Activated CD4-positive, CD25-positive, alpha-beta regulatory T cell (primary cell): Measurements from ENCODE around the gene PAX7.

Experiments
- DNase-seq, 4 experiments: peaks; one replicate each; lab custom pipeline; 2025; lab: John Stamatoyannopoulos, UW

The PAX7 gene

DNA sequence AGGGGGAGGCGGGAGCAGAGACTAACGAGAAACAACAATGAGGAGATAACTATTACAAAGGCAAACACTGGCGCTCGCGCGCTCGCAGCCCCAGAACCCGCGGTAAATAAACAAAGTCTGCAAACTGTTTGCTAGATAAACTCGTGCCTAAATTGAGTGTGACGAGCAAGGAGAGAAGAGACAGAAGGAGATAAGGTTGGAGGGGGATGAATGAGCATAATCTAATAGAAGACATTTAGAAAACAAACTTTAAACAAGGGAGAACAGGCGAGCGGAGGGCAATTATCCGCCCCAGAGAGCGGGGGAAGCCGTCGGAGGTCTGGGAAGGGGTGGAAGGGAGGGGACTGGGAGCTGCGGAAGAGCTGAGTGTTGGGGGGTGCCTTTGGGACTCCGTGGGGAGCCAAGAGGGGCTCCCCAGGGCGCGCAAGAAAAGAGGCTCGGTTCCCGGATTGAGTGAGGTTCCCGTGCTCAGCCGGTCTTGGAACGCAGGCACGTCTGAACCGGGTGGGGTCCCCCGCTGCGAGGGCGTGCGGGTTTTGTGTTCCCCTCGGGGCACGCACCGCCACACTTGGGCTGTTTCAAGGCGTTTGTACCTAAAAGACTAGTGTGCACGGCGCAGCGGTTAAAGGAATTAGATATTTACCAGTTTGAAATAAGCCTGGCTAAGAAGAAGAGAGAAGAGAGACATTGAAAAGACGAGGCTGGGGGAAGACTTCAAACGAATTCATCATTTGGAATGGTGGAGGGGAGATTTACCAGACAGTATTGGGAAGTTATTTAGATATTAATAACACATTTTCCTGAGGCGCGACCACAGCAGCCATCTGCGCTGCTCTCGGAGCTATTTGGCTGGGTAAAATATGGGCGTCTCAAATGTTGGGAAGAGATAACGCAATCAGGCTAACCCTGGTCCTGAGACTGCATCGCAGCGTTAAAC is 10.6 kb downstream of the PAX7 start:
- no peak for DNase-seq

DNA sequence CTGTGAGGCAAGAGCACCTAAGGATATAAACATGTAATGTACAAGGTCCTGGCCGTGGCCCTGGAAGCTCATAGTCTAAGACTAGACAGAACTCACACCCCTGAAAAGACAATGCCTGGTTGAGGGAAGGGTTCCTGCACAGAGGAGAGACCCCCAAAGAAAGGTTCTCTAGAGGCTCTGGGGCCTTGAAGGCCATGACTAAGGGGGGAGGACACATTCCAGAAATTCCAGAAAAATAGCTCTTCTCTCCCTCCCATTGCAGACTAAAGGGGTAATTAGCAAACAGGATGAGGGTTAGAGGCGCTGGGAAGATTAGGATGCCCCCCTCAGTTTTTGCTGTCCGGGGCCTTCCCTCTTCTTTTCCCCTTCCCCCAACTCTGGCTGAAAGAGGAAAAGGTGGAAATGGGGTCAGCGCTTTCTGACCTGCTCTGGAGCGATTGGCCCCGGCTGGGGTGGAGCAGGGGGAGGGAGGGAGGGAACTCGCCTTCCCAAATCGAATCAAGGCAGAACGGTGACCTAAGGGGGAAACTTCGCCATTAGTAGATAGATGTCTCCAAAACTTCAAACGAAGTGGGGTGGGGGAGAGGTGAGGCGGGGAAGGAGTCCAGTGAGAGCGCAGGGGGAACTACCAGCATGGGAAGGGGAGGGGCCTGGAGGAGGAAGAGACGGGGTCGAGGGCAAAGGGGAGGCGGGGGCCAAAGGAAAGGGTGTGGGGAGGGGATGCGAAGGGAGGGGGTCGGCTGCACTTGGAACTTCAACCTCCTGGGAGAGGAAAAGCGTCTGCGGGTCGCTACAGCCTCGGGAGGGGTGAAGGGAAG is 11.8 kb downstream of the PAX7 start:
- no peak for DNase-seq

DNA sequence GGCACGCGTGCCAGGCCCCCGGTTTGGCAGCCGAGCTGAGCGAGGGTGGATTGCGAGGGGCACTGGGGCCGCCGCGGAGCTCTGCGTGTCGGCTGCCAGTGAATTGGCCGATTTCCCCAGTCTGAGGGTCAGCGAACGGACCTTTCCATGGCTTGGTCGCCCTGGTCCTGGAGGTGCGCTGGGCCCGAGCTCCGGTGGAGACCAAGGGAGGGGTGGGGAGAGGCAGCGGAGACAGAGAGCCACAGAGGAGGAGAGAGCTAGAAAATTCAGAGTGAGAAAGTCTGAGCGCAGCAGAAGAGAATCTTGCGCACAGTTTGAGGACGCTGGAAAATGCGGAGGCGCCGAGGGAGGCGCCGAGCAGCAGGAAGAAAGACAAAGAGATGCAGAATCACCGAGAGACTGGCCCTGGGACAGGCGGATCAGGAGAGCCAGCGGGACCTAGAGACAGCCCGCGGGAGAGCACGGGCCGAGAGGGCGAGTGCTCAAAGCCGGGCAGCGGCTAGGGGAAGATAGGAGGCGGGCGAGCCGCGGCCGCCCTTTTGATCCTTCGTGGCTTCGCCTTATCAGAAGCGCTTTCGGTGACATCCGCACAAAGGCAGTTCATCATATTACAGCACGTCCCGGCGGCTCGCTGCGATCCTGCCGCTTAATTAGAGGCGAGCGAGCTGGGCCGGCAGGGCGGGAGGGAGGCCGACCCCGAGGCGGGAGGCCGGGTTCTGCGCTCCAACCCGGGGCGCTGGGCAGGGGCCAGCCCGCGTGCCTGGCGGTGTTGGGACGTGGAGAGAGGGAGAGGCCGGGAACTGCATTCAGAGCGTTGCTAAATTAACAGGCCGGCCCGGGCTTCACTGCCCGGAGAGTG is 12.7 kb downstream of the PAX7 start:
- DNase-seq, result no peak

DNA sequence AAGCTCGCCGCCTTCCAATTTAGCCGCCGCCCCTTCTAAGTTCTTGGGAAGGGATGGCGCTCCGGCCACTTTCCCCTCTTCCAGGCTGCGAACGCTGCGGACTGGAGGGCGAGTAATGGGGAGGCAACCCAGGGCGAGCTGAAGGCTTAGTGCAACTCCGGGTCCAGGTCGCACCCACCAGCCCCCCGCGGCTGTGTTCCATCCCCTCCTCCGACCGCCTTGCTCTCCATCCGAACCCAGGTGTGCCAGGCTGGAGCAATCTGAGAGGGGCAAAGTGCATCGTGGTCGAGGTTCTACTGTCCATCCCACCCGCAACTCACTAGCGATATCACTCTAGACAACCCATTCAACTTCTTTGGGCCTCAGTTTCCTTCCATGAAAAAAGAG is 13.4 kb downstream of the PAX7 start:
- no peak for DNase-seq

DNA sequence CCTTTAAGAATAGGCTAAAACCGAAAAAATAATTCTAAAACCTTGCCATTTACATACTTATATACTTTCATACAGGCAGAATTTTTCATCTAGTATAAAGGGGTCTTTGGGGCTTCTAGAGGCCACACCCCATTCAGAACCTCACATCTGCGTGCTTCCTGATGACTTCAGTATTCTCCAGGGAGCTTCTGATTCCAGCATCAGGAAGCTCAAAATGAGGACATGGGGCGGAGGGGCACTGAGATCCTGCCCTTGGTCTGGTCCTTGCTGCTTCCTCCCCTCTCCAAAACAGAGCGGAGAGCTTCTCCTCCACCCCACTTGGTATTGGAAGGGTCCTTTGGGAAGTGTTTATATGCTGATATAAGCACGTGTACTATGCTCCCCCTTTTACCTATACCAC is 13.8 kb downstream of the PAX7 start:
- DNase-seq, result no peak

DNA sequence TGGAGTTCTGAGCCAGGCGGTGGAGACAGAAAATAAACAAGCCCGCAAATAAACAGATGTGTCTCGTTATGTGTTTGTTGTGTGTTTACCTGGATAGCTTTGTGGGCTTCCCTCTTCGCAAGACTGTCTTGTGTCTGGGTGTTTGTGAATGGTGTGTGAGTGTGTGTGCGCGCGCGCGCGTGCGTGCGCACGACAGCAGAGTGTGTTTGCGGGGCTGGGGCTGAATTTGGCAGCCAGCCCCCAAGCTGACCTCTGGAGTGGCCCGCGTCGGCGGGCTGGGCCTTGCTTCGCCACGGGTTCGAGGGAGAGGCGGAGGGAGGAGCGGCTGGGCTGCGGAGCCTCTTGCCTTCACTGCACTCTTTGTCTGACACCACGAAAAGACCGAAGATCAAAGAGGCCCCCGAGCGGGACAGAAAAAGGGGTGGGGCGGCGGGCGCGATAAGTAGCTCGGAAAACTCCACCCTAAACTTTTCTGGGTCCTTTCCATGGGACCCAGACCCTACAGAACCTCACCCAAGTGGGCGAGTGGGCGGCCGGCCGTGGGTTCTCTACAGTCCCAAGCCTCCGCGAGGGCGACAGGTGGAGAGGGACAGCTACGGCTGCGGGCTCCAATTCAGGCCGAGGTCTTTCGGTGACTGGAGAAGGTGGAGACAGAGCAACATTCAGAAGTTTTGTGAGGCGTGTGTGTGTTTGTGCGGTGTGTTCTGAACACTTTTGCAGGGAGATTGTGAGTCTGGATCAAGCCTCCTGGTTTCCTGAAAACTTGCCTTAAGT is 14.5 kb downstream of the PAX7 start:
- DNase-seq, result no peak

DNA sequence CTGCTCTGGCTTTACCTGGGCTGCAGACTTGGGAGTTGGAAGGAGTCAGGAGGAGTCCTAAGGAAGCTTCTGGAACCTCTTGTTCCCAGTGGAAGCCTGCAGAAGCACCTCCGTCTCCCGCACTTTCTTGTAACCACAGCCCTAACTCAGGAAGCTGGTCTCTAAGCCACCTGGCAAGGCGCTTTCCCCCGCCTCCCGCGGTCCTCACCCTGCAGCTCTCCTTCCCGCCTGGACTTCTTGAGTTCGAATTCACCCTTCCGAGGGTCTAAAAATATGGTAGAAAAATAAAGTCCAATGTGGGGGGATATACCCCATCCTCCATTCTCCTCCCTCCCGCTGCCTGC is 15.1 kb downstream of the PAX7 start:
- DNase-seq, result no peak

DNA sequence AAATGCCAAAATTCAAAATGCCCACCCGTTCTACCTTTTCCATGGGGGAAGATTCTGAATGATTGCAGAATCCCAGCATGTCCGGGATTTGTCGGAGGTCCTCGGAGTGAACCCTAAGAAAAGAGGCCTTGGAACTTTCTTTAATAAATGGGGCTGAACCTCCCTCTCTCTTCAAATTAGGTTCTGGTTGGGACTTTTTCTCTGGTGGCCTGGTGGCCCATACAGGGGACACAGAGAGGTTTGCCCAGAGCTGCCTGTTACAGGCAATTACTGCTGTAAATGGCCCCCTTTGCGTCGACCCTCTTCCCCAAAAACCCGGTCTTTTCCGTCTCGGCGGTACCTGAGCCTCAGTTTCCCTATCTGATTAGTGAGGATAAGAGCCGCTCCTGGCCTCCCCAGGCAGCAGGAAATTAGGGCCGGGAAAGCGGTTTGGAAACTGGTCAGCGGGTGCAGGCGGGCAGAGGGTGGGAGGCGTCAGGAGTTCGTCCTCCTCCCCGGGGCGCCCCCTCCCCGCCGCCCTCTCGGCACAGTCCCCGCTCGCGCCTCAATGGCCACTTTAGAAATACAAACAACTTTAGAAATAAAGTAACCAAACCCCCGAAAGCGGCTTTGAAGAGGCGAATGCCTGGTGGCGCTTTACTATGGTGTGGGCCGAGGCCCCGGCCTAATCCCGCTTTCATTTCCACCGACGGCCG is 15.6 kb downstream of the PAX7 start:
- no peak for DNase-seq

DNA sequence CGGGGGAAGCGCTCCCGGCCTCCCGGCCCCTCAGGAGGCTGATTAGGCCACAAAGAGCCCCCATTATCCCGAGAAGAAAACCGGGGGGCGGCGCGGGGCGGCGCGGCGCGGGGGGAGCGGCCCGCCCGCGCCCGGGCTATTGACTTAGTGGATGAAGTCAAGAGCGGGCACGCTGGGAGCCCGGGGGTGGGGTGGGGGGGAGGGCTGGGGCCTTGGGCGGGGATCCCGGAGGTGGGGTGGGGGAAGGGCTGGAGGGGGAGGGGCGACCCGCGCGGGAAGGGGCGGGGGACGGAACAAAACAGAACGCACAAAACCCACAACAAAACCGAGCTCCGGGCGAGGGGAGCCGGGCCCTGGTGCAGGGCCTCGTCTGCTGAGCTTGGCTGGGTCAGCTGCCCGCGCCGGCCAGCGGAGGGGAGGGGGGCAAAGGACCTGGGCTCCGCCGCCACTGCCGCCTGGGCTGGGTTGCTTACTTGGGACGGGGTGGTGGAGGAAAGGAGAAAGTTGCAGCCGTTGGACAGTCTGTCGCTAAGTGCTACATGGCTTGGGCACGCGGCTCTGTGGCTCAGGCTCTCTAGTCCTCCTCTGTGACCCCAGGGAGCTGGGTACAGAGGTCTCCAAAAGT is 16.3 kb downstream of the PAX7 start:
- DNase-seq, result no peak

DNA sequence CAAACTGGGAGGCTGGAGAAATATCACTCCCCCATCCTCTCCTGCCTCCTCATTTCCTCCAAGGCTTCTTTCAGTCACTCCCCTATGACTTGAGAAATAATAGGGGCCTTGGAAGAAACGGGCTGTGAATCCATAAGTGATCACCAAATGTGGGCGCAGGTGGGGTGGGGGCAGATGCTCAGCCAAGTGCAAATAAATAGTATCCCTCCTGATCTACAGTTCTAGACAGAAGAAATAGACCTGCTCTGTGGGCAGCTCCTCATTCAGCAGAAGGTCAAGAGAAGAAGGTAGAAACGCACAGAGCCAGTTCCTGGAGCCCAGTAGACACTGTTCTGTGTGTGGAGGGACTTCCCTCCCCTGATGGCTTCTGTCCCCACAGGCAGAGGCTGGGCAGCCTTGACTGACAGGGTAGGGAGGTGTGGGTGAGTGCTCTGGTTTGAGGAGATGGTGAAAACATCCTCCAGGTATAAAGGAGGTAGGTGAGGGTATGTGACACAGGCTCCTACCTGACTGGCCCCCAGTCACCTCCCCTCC is 17.1 kb downstream of the PAX7 start:
- no peak for DNase-seq

DNA sequence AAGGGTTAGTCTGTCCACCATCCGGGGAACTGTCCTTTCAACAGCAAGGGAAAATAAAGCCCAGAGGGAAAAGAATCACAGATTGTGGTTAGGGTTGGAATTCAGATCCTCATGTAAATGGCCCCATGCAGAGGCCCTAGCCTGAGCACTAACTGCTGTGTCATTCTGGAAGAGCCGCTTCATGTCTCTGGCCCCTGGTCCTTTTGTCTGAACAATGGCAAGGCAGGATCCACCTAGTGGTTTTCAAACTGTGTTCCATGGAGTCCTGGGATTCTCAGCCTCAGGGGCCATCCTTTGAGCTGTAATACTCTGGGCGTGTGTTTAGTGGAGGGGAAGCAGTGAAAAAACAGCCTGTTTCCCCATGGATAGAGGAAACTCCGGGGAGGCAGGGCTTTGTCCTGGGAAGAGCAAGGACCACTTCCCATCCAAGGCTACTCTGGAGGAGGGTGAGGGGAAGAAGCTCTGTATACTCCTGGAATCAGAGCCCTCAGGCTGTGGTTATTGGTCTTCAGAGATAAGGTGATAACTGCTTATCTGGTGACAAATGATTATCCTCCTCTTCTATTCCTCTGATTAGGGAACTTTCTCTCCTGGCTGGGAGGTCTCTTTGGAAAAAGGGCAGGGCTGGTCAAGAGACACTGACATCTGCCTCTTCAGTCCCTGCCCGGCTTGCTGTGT is 19.2 kb downstream of the PAX7 start:
- DNase-seq, result no peak

DNA sequence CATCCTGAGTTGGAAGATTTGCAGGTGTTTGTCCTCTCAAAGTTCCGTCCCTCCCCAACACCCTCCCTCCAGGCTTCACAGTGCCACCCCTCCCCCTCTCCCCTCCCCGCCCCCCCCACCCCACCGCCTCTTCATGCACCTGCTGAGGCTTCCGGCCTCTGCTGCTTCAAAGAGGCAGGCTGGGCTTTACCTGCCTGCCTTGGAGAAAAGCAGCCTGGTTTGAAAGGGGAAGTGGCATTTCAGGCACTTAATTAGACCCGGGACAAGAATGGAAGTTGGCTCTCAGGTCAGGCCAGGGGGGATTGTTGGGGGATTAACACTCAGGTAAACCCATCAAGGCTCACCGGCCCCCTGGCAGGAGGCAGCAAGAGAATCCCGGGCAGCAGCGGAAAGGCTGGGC is 21.1 kb downstream of the PAX7 start:
- DNase-seq, result no peak

DNA sequence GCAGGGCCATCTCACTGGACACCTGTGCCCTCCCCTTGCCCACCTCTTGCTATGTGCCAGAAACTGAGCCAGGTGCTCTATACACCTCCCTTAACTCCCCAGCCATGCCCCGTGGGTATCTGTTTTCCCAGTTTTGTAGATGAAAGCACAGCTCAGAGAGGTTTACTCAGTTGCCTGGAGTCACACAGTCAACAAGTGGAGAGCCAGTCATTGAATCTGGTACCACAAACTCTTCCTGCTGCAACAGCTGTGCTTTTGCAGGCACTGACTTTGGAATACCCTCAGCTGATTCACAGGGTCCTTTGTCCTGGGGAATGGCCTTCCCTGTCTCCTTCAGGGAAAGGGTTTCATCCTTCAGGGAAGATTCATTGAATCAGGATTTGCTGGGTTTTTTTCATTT is 22.1 kb downstream of the PAX7 start:
- no peak for DNase-seq

DNA sequence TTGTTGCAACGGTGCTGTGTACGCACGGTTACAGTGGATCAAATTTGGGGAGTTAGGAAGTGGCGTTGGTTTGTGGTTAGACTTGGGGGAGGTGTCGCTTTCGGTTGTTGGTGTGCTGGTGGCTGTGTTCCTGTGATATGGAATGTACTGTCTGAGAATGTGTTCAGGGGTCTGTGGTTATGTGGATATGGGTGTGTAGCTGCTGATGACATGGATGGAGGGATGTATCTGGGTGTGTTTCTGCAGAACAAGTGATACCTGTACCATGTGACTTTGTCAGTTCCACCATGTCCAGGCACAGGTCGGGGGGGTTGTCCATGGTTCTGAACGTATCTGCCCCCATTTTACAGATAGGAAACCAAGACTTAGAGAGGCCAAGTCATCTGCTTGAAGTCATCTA is 22.7 kb downstream of the PAX7 start:
- DNase-seq, result no peak

DNA sequence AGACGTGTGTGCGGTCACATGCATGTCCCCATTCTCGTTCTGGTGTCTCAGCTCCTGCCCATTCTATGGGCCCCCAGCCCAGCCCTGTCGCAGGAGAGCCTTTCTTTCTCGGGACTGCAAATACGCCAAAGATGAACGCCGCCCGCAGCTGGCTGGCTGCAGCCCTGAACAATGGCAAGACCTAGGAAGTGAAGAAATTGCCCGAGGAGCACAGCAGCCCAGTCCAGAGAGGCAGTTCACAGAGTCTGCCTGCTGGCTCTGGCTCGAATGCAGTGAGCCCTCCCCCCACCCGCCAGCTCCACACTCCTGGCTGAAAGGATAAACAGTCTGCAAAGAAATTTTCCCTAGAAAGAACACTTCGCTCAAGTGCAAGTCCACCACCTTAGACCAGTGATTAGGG is 23.3 kb downstream of the PAX7 start:
- DNase-seq, result no peak

DNA sequence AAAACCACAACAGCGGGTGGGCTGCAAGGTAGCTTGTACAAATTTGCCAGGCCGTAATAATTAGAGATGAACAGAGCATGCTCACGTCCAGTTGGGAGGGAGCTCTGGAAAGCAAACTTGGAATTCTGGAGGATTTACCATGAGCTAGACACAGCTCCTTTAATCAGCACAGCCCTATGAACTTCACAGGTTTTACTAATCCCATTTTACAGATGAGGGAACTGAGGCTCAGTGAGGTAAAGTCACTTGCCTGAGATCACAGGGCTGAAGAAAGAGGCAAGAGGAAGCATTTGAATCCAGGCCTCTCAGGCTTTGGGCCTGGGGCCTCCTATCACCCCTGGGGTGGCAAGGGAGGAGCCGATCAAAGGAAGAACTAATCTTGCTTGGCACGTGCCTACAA is 24.0 kb downstream of the PAX7 start:
- DNase-seq, result no peak

DNA sequence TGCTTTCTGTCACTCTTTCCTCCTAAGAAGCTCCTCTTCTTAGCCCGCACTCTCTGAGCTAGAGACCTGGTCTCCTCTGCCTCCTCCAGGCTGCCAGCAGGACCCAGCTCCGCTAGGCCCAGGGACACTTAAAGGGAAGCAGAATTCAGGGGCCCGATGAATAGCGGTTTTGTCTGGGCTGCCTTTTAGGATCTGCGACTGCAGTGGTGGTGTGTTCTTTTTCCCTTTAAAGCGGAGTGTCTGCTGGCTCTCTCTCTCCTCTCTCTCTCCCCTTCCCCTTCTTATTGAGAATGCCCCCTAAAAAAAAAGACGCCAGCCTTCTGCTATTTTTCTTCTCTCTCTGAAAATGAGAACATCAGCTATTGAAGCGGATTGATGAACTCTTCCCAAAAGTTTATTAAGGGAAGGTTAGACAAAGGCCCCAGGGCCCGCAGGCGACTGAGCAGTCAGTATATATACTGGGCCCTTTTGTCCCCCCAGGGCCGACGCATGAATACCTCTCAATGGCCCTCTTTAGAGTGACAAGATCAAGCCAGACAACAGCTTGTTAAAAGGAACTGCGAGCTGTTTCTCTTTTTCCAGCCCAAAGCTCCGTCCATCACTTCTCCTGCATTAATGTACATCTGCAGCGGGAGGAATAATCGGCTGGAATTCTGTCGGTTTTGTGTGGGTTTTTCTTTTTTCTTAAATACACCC is 27.0 kb downstream of the PAX7 start:
- no peak for DNase-seq

DNA sequence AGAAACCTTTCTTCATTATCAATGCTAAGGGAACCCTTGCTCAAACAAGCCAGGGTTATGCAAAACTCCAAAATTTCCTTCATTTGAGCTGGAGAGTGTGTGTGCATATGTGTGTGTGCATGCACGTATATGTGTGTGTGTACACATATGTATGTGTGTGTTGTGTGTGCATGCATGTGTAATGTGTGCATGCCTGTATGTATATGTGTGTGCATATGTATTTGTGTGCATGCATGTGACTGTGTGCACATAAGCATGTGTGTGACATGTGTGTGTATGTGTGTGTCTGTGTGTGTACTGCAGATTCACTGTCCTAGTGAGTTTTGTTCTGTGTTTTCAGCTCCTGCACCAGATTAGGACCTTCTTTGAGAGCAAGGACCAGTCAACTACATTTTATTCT is 28.2 kb downstream of the PAX7 start:
- DNase-seq, result no peak
